ENCODE results near the gene TMEM134. TPM values are rescaled to one million over a fixed set of nuclear protein-coding genes. Genes with fewer than 3 reads are reported as not detected.

TMEM134 gene
- total and polyA plus RNA-seq, 2 of the 4 experiments (the other 2 are of a cell fraction), result 12.5 to 55.0 TPM

DNA sequence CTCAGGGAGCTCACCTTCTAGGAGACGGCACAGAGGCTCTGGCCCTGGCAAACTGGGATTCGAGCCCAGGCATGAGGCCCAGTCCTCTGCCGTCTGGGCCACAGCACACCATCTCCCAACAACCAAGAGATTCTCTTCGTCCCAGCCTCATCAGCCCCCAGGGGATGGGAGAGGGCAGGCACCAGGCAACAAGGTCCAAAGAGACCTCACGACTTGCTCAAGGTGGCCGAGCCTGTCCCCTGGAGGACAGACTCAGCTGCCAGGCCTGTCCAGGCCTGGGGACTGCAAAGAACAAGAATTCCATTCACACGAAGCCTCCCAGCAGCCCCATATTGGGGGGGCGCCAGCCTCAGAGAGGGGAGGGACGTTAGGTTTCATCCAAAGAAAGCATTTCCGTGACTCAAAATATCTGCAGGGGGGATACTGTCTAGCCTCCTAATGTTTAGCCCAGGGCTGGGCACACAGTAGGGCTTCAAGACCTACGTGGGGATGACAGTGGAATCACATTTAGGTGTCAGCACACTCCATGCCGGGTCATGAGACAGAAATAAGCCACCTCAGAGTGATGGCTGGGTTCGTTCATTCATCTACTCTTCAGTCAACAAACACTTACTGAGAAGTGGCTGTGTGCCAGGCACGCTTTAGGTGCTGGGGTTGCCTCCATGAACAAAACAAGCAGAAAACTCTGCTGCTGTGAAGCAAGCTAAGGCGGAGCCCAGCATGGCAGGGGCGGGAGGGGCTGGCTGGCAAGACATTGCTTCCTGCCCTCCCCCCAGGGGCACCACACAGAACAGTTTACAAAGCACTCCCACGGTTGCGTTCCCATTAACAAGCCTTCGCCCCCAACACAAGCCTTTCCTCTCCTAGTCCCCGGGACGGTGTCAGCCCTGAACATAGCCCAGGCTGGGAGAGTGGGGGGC is 52.4 kb downstream of the TMEM134 start:
- H4K5ac ChIP-seq (ENCODE audit: low read depth, low read length), result no peak overlapping the region
- H3K4me1 ChIP-seq (ENCODE audit: control insufficient read depth, insufficient read depth, low read length), result peaks cover 5% of the 10 kb centered on the region; the same call in 1 of the 2 replicates
- H3K4me3 ChIP-seq (ENCODE audit: insufficient read depth, low read depth, low read length), result no peak overlapping the region
- no peak overlapping the region for H2BK15ac ChIP-seq (ENCODE audit: low read depth, low read length)
- intact Hi-C loops (cut with micrococcal nuclease) (no loop called here), dilution Hi-C loops (cut with HindIII; ENCODE audit: low sequenced_read_pairs, unreplicated experiment) (no loop called here), in situ Hi-C loops (cut with MboI; ENCODE audit: low sequenced_read_pairs) (no loop called here)
- no peak overlapping the region for H3K18ac ChIP-seq (ENCODE audit: low read depth, low read length)
- peaks cover 20% of the 10 kb centered on the region for H3K27me3 ChIP-seq (ENCODE audit: control insufficient read depth, insufficient read depth, low read length)
- H3K9me1 ChIP-seq (ENCODE audit: insufficient read depth, low read length), result no peaks in the 10 kb centered on the region
- 100% methylated on average over 1 of the region's 21 CpGs; no CpG with 5 or more reads in 1 of the 2 experiments for WGBS, 2 experiments (ENCODE audit: extremely low coverage in 2 of 2, insufficient read length in 1 of 2)
- H3K4me2 ChIP-seq (ENCODE audit: low read depth, low read length), result no peak overlapping the region
- H3K27ac ChIP-seq (ENCODE audit: insufficient read depth, low read length), result no peak overlapping the region
- no peak overlapping the region for H3K56ac ChIP-seq (ENCODE audit: extremely low read depth, insufficient read depth, low read length)
- no peak overlapping the region for H2AK5ac ChIP-seq (ENCODE audit: low read depth, low read length)
- no peak overlapping the region for H4K91ac ChIP-seq (ENCODE audit: insufficient read depth, low read depth, low read length)
- no peak overlapping the region for H3K23ac ChIP-seq (ENCODE audit: low read depth, low read length)
- no peak overlapping the region for H4K8ac ChIP-seq (ENCODE audit: low read depth in 2 of 2, low read length in 2 of 2)
- H3K4ac ChIP-seq (ENCODE audit: low read depth, low read length), result no peak overlapping the region
- CTCF ChIA-PET, result no interaction called here
- ATAC-seq (ENCODE audit: low read depth) (no peak), DNase-seq (no peak)
- POLR2A ChIA-PET (ENCODE audit: unreplicated experiment), result no interaction called here
- no peaks in the 10 kb centered on the region for H3K79me1 ChIP-seq (ENCODE audit: low read depth in 1 of 2, low read length in 2 of 2)
- H2BK5ac ChIP-seq (ENCODE audit: low read depth, low read length, poor library complexity, severe bottlenecking), result no peak overlapping the region
- H3K14ac ChIP-seq (replicated peaks; ENCODE audit: low read depth, low read length), result no peak overlapping the region
- H2AFZ ChIP-seq (replicated peaks; ENCODE audit: low read length, poor library complexity), result no peak overlapping the region
- no peak overlapping the region for H2BK20ac ChIP-seq (ENCODE audit: low read depth, low read length)
- no peaks in the 10 kb centered on the region for H3K36me3 ChIP-seq (ENCODE audit: control insufficient read depth, insufficient read depth, low read length)
- H2AK9ac ChIP-seq (replicated peaks; ENCODE audit: low read depth, low read length, poor library complexity), result no peak overlapping the region
- BruUV-seq (replicated peaks), result no TSS peak
- no peak overlapping the region for H2BK120ac ChIP-seq (ENCODE audit: low read depth, low read length)
- no peaks in the 10 kb centered on the region for H3K9me3 ChIP-seq (ENCODE audit: control insufficient read depth, insufficient read depth, low read length)
- no peak for TF ChIP-seq MAFK (IDR thresholded peaks at IDR 0.05; ENCODE audit: low read depth, low read length)
- no peak for TF ChIP-seq RCOR1 (IDR thresholded peaks at IDR 0.05; ENCODE audit: insufficient replicate concordance, low read length)
- TF ChIP-seq SMC3 (IDR thresholded peaks at IDR 0.05; ENCODE audit: low read depth, low read length), result no peak
- TF ChIP-seq, protein P1, sequence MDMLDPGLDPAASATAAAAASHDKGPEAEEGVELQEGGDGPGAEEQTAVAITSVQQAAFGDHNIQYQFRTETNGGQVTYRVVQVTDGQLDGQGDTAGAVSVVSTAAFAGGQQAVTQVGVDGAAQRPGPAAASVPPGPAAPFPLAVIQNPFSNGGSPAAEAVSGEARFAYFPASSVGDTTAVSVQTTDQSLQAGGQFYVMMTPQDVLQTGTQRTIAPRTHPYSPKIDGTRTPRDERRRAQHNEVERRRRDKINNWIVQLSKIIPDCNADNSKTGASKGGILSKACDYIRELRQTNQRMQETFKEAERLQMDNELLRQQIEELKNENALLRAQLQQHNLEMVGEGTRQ (IDR thresholded peaks at IDR 0.05; ENCODE audit: low read depth, low read length), result no peak
- no peak for TF ChIP-seq BHLHE40 (IDR thresholded peaks at IDR 0.05; ENCODE audit: low read depth, low read length)
- no peak for TF ChIP-seq MXI1 (IDR thresholded peaks at IDR 0.05; ENCODE audit: borderline replicate concordance, low read depth, low read length)
- TF ChIP-seq, protein P2, sequence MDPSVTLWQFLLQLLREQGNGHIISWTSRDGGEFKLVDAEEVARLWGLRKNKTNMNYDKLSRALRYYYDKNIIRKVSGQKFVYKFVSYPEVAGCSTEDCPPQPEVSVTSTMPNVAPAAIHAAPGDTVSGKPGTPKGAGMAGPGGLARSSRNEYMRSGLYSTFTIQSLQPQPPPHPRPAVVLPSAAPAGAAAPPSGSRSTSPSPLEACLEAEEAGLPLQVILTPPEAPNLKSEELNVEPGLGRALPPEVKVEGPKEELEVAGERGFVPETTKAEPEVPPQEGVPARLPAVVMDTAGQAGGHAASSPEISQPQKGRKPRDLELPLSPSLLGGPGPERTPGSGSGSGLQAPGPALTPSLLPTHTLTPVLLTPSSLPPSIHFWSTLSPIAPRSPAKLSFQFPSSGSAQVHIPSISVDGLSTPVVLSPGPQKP (IDR thresholded peaks at IDR 0.05; ENCODE audit: borderline replicate concordance, low read depth, low read length), result no peak
- no peak for TF ChIP-seq NFE2L2 (IDR thresholded peaks at IDR 0.05; ENCODE audit: low read depth, low read length)
- TF ChIP-seq RAD21 (IDR thresholded peaks at IDR 0.05; ENCODE audit: low read length), result no peak
- TF ChIP-seq, protein P3, sequence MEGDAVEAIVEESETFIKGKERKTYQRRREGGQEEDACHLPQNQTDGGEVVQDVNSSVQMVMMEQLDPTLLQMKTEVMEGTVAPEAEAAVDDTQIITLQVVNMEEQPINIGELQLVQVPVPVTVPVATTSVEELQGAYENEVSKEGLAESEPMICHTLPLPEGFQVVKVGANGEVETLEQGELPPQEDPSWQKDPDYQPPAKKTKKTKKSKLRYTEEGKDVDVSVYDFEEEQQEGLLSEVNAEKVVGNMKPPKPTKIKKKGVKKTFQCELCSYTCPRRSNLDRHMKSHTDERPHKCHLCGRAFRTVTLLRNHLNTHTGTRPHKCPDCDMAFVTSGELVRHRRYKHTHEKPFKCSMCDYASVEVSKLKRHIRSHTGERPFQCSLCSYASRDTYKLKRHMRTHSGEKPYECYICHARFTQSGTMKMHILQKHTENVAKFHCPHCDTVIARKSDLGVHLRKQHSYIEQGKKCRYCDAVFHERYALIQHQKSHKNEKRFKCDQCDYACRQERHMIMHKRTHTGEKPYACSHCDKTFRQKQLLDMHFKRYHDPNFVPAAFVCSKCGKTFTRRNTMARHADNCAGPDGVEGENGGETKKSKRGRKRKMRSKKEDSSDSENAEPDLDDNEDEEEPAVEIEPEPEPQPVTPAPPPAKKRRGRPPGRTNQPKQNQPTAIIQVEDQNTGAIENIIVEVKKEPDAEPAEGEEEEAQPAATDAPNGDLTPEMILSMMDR (conservative IDR thresholded peaks at IDR 0.05; ENCODE audit: low read depth, low read length), result no peak
- TF ChIP-seq POLR2A (IDR thresholded peaks at IDR 0.05; ENCODE audit: low read depth, low read length), result no peak
- no peak for TF ChIP-seq CEBPB (IDR thresholded peaks at IDR 0.05; ENCODE audit: low read depth, low read length)
- TF ChIP-seq RFX5 (IDR thresholded peaks at IDR 0.05; ENCODE audit: low read depth, low read length), result no peak
- H4K20me1 ChIP-seq (ENCODE audit: insufficient read depth, low read length), result no peaks in the 10 kb centered on the region
- no peak overlapping the region for H3K9ac ChIP-seq (ENCODE audit: low read depth, low read length)

Measured in IMR-90 (cell line).